Hematopoietic multipotent progenitor cell treated with erythropoietin and hydrocortisone succinate and interleukin-3 and kit ligand, for 6 days (in vitro differentiated cells): ENCODE data around the gene ARGLU1.
"Not testable (repeated sequence)": the region's sequence is repeated elsewhere in the genome, so short reads cannot be mapped to it uniquely, and the experiment has no call there.

Source experiments
- DNase-seq: peaks from one replicate; pipeline ENCODE4 v3.0.0-alpha.2; 2015

ARGLU1 gene

GRCh38 chr13:106567474-106568298, at the start of gene ARGLU1:
ARGLU1 (minus strand) TSS chr13:106568137; CDS start chr13:106567919, 218 bp downstream.
- peak; percentile 97 for DNase-seq

GRCh38 chr13:106617561-106617960, 49.6 kb upstream of the ARGLU1 start:
- no peak for DNase-seq

- DNase-seq, result no peak
These were observed 48.8 kb upstream of the ARGLU1 start for GRCh38 chr13:106616729-106617128.

GRCh38 chr13:106614874-106615273, 46.9 kb upstream of the ARGLU1 start:
- DNase-seq, result no peak

- peak; percentile 77 for DNase-seq
These were observed 44.8 kb upstream of the ARGLU1 start for GRCh38 chr13:106612688-106613087.

GRCh38 chr13:106610486-106610885, 42.5 kb upstream of the ARGLU1 start:
- DNase-seq, result no peak

- no peak for DNase-seq
These were observed 41.2 kb upstream of the ARGLU1 start for GRCh38 chr13:106609116-106609515.

- DNase-seq, result no peak
These were observed 35.6 kb upstream of the ARGLU1 start for GRCh38 chr13:106603546-106603945.

- DNase-seq, result no peak
These were observed 34.2 kb upstream of the ARGLU1 start for GRCh38 chr13:106602178-106602577.

- no peak for DNase-seq
These were observed 33.6 kb upstream of the ARGLU1 start for GRCh38 chr13:106601489-106601888.

GRCh38 chr13:106600798-106601135, 32.8 kb upstream of the ARGLU1 start:
- DNase-seq, result not testable (repeated sequence)

GRCh38 chr13:106599875-106600797, 32.2 kb upstream of the ARGLU1 start:
- peak; percentile 52 for DNase-seq

GRCh38 chr13:106597749-106598395, 29.9 kb upstream of the ARGLU1 start:
- DNase-seq, result no peak

- no peak for DNase-seq
These were observed 29.2 kb upstream of the ARGLU1 start for GRCh38 chr13:106597186-106597585.

- no peak for DNase-seq
These were observed 28.5 kb upstream of the ARGLU1 start for GRCh38 chr13:106596275-106596937.

- no peak for DNase-seq
These were observed 27.7 kb upstream of the ARGLU1 start for GRCh38 chr13:106595625-106596024.

- DNase-seq, result peak; percentile 12
These were observed 27.0 kb upstream of the ARGLU1 start for GRCh38 chr13:106594980-106595379.

GRCh38 chr13:106593132-106593531, 25.2 kb upstream of the ARGLU1 start:
- DNase-seq, result peak; percentile 9

- DNase-seq, result no peak
These were observed 23.4 kb upstream of the ARGLU1 start for GRCh38 chr13:106591299-106591698.

- DNase-seq, result no peak
These were observed 21.8 kb upstream of the ARGLU1 start for GRCh38 chr13:106589716-106590115.

GRCh38 chr13:106588367-106588766, 20.4 kb upstream of the ARGLU1 start:
- DNase-seq, result no peak

GRCh38 chr13:106587787-106588186, 19.9 kb upstream of the ARGLU1 start:
- no peak for DNase-seq
